RWPE2 (cell line): ENCODE measurements around the gene FAM222B.
"Not testable (repeated sequence)": the region's sequence is repeated elsewhere in the genome, so short reads cannot be mapped to it uniquely, and the experiment has no call there.

Source experiments
- ATAC-seq: fragments of 200-7000 bp; cut with Tn5 transposase; 3 replicates; pipeline ENCODE4 v1.9.1; 2021; ENCODE audit warnings: low read depth
- DNase-seq: peaks from one replicate; pipeline ENCODE4 v3.0.0-alpha.2; 2020; ENCODE audit warnings: low spot score
- H3K27ac ChIP-seq: fragments of 450-650 bp; 2 replicates; pipeline ENCODE4 v1.5.1; 2017; ENCODE audit warnings: mild to moderate bottlenecking; ENCODE audit not compliant: poor library complexity, severe bottlenecking
- H3K27me3 ChIP-seq: fragments of 250-450 bp; sonication (Bioruptor Pico); 2 replicates; pipeline ENCODE4 v1.5.1; 2021; ENCODE audit warnings: mild to moderate bottlenecking, moderate library complexity; ENCODE audit not compliant: insufficient read depth, poor library complexity, severe bottlenecking
- H3K36me3 ChIP-seq: fragments of 250-450 bp; sonication (Bioruptor Pico); 2 replicates; pipeline ENCODE4 v1.5.1; 2020; ENCODE audit warnings: low read depth, mild to moderate bottlenecking, moderate library complexity
- H3K4me1 ChIP-seq: fragments of 250-450 bp; sonication (Bioruptor Pico); 2 replicates; pipeline ENCODE4 v1.5.1; 2021; ENCODE audit warnings: mild to moderate bottlenecking, moderate library complexity; ENCODE audit not compliant: insufficient read depth, poor library complexity, severe bottlenecking
- H3K4me3 ChIP-seq: fragments of 250-450 bp; sonication (Bioruptor Pico); 2 replicates; pipeline ENCODE4 v1.5.1; 2021; ENCODE audit warnings: mild to moderate bottlenecking, moderate library complexity; ENCODE audit not compliant: severe bottlenecking
- H3K9me3 ChIP-seq: fragments of 250-450 bp; sonication (Bioruptor Pico); 2 replicates; pipeline ENCODE4 v1.5.1; 2021; ENCODE audit warnings: mild to moderate bottlenecking, moderate library complexity; ENCODE audit not compliant: severe bottlenecking
- TF ChIP-seq, protein P1 (sequence below): fragments of 450-650 bp; IDR thresholded peaks from one replicate; pipeline ENCODE4 v1.5.1; 2017; ENCODE audit warnings: mild to moderate bottlenecking, moderate library complexity; ENCODE audit not compliant: poor library complexity, severe bottlenecking

Gene FAM222B

GRCh38 chr17:28740406-28741357 lies 101.9 kb downstream of the FAM222B start:
- Histone ChIP-seq H3K27ac (no peak overlapping the region), H3K4me3 (no peak overlapping the region), H3K4me1 (peaks cover 4% of the 10 kb centered on the region), H3K36me3 (peaks cover 11% of the 10 kb centered on the region), H3K27me3 (no peaks in the 10 kb centered on the region), H3K9me3 (no peaks in the 10 kb centered on the region)
- no peak for DNase-seq
- no peak for ATAC-seq
- TF ChIP-seq, protein P1, sequence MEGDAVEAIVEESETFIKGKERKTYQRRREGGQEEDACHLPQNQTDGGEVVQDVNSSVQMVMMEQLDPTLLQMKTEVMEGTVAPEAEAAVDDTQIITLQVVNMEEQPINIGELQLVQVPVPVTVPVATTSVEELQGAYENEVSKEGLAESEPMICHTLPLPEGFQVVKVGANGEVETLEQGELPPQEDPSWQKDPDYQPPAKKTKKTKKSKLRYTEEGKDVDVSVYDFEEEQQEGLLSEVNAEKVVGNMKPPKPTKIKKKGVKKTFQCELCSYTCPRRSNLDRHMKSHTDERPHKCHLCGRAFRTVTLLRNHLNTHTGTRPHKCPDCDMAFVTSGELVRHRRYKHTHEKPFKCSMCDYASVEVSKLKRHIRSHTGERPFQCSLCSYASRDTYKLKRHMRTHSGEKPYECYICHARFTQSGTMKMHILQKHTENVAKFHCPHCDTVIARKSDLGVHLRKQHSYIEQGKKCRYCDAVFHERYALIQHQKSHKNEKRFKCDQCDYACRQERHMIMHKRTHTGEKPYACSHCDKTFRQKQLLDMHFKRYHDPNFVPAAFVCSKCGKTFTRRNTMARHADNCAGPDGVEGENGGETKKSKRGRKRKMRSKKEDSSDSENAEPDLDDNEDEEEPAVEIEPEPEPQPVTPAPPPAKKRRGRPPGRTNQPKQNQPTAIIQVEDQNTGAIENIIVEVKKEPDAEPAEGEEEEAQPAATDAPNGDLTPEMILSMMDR, result no peak

GRCh38 chr17:28738680-28739384 lies 103.8 kb downstream of the FAM222B start:
- H3K4me1 ChIP-seq, result peaks cover 4% of the 10 kb centered on the region
- DNase-seq (no peak), ATAC-seq (no peak)
- no peaks in the 10 kb centered on the region for H3K27me3 ChIP-seq
- H3K36me3 ChIP-seq, result no peaks in the 10 kb centered on the region
- TF ChIP-seq, protein P1, result no peak
- H3K4me3 ChIP-seq, result no peak overlapping the region
- no peak overlapping the region for H3K27ac ChIP-seq
- no peaks in the 10 kb centered on the region for H3K9me3 ChIP-seq

DNA sequence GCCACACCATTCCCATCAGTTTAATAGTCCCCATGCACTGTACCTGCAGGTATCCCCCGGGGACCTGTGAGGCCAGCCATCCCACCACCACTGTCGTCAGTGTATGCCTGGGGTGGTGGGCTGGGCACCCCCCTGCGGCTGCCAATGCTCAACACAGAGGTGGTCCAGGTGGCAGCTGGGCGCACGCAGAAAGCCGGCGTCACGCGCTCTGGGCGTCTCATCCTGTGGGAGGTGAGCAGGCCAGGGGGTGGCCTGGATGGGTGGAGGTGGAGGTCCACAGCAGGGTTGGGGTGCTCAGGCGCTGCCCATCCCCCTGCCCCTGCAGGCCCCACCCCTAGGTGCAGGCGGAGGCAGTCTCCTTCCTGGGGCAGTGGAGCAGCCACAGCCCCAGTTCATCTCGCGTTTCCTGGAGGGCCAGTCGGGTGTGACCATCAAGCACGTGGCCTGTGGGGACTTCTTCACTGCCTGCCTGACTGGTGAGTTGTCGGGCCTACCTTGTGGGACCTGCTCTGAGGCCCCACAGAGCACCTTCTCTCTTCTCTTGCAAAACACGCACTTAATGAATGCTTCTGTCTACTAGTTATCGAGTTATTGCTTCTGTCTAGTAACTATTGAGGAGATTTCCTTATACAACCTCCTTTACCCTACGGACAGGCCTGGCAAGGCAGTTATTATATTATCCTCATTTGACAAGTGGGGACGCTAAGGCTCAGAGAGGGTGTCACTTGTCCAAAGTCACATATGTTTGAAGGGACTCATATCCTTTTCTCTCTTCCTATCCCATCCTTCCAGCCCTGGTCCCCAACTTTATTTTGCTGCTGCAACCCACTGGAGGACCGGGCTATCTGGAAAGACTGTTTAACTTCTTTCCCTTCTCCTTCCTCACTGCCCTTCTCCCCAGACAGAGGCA lies 104.6 kb downstream of the FAM222B start:
- Histone ChIP-seq H3K4me1 (peaks cover 4% of the 10 kb centered on the region), H3K4me3 (no peak overlapping the region), H3K9me3 (no peaks in the 10 kb centered on the region), H3K27me3 (no peaks in the 10 kb centered on the region), H3K27ac (no peak overlapping the region), H3K36me3 (no peaks in the 10 kb centered on the region)
- DNase-seq, result no peak
- ATAC-seq, result no peak
- TF ChIP-seq, protein P1, result no peak

DNA sequence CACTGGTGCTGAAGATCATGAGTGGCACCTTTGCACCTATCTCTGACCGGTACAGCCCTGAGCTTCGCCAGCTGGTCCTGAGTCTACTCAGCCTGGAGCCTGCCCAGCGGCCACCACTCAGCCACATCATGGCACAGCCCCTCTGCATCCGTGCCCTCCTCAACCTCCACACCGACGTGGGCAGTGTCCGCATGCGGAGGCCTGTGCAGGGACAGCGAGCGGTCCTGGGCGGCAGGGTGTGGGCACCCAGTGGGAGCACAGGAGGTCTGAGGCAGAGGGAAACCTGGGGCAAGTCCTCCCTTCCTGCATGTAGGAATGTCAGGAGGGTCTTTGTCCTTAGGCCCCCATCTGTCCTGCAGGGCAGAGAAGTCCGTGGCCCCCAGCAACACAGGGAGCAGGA lies 105.3 kb downstream of the FAM222B start:
- Histone ChIP-seq H3K4me3 (no peak overlapping the region), H3K9me3 (no peaks in the 10 kb centered on the region), H3K36me3 (no peaks in the 10 kb centered on the region), H3K27ac (no peak overlapping the region), H3K4me1 (no peaks in the 10 kb centered on the region), H3K27me3 (no peaks in the 10 kb centered on the region)
- TF ChIP-seq, protein P1, result no peak
- no peak for ATAC-seq
- DNase-seq, result no peak

DNA sequence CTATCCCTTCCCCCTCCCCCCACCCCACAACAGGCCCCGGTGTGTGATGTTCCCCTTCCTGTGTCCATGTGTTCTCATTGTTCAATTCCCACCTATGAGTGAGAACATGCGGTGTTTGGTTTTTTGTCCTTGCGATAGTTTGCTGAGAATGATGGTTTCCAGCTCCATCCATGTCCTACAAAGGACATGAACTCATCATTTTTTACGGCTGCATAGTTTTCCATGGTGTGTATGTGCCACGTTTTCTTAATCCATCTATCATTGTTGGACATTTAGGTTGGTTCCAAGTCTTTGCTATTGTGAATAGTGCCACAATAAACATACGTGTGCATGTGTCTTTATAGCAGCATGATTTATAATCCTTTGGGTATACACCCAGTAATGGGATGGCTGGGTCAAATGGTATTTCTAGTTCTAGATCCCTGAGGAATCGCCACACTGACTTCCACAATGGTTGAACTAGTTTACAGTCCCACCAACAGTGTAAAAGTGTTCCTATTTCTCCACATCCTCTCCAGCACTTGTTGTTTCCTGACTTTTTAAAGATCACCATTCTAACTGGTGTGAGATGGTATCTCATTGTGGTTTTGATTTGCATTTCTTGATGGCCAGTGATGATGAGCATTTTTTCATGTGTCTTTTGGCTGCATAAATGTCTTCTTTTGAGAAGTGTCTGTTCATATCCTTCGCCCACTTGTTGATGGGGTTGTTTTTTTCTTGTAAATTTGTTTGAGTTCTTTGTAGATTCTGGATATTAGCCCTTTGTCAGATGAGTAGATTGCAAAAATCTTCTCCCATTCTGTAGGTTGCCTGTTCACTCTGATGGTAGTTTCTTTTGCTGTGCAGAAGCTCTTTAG lies 106.4 kb downstream of the FAM222B start:
- not testable (repeated sequence) for H3K4me3 ChIP-seq, ATAC-seq, H3K36me3 ChIP-seq, DNase-seq, H3K4me1 ChIP-seq, H3K27me3 ChIP-seq, H3K9me3 ChIP-seq, H3K27ac ChIP-seq
